Esophagus squamous epithelium (tissue), 4 donors: Measurements from ENCODE around the gene FNDC3B.

ENCODE experiments used
- CTCF ChIP-seq, 6 experiments: fragments of 450-650 bp in 4 of 6; fragments of 200-600 bp in 2 of 6; sonication (generic) in 2 of 6; IDR thresholded peaks; one replicate each; pipeline ENCODE4 v1.5.1; 2016 to 2019; ENCODE audit warnings: antibody characterized with exemption in 6 of 6, mild to moderate bottlenecking in 4 of 6, moderate library complexity in 4 of 6
- POLR2A ChIP-seq, 4 donors: fragments of 450-650 bp; IDR thresholded peaks; one replicate each; pipeline ENCODE4 v1.6.1; 2017; ENCODE audit warnings: antibody characterized with exemption in 4 of 4, mild to moderate bottlenecking in 4 of 4, moderate library complexity in 3 of 4

DNA sequence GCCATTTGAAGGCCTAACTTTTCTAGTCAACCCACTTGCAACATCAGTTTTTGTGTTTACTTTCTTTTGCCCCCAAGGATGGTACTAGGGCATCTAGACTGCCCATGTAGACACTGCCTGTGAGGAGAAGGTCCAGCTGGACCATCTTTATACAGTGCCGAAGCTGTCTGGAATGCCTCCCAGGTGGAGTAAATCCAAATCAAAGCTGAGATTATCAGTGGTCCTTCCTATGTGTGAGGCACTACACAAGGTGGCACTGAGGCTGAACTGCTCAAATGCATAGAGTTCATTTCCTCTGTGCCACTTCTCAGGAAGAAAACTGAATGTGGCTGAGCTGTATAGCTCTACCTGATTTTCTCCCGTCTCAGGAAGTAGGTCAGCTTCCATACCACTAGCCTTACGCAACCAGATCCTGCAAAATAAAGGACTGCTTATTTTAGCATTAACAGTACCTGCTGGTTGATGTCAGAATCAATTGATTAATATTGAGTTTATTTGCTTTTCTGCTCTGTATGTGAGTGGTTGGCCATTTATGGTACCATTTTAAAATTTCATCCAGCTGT, 302.8 kb downstream of the FNDC3B start:
- TF ChIP-seq CTCF (IDR thresholded peaks at IDR 0.05): no peak
- TF ChIP-seq POLR2A (IDR thresholded peaks at IDR 0.05): no peak
